Mammary epithelial cell (primary cell): Measurements from ENCODE around the gene EGLN1.

ENCODE experiments used
- CTCF ChIP-seq, 2 donors: IDR thresholded peaks in 1 of 2; conservative IDR thresholded peaks in 1 of 2; 2 replicates each; pipeline ENCODE4 v1.5.1; 2011 to 2012; ENCODE audit warnings: inconsistent platforms in 2 of 2, low read length in 2 of 2, mild to moderate bottlenecking in 2 of 2, control low read depth in 1 of 2, low read depth in 1 of 2; ENCODE audit not compliant: insufficient read depth in 1 of 2; ENCODE audit errors: extremely low read depth in 1 of 2
- EZH2 ChIP-seq: IDR thresholded peaks from 2 replicates; pipeline ENCODE4 v1.6.1; 2012; ENCODE audit warnings: low read length, inconsistent platforms, borderline replicate concordance

- TF ChIP-seq CTCF (conservative IDR thresholded peaks at IDR 0.05 in 1 of 2, IDR thresholded peaks at IDR 0.05 in 1 of 2; ENCODE audit: extremely low read depth in 1 of 2, insufficient read depth in 1 of 2, low read depth in 1 of 2, low read length in 2 of 2) (no peak), EZH2 (no peak)
Observed at GRCh38 chr1:231442735-231443134, 20.6 kb upstream of the EGLN1 start.
